Measurements from ENCODE around the gene ZBED4.
A peak's percentile ranks its signal among the peaks of the same experiment; 100 is the strongest.
"Not testable (repeated sequence)": the region's sequence is repeated elsewhere in the genome, so short reads cannot be mapped to it uniquely, and the experiment has no call there.

The ZBED4 gene

DNA sequence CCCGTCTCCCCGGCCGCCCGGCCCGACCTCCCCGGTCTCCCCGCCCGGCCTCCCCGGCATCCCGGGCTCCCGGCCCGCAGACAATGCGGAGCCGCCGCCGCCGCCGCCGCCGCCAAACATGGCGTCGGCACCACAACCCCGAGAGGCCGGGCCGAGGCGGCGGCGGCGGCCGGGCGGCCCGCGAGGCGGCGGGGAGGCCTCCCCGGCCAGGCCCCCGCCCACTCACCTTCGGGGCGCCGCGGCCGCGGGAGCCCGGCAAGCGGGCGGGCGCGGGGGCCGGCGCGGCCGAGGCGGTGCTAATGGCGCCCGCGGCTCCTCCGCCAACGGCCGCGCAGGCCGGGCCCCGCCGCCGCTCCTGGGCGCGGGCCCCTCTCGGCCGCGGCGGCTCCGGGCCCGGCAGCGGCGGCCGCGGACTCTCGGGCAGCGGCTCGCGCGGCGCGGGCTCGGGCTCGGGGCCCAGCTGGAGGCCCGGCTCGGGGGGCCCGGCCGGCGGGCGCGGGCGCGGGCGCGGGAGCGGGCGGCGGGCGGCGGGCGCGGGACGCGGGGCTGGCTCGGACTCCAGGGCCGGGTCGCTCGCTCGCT, 26.3 kb upstream of the ZBED4 start:
- no peak for DNase-seq (ENCODE audit: low read depth in 2 of 2)

DNA sequence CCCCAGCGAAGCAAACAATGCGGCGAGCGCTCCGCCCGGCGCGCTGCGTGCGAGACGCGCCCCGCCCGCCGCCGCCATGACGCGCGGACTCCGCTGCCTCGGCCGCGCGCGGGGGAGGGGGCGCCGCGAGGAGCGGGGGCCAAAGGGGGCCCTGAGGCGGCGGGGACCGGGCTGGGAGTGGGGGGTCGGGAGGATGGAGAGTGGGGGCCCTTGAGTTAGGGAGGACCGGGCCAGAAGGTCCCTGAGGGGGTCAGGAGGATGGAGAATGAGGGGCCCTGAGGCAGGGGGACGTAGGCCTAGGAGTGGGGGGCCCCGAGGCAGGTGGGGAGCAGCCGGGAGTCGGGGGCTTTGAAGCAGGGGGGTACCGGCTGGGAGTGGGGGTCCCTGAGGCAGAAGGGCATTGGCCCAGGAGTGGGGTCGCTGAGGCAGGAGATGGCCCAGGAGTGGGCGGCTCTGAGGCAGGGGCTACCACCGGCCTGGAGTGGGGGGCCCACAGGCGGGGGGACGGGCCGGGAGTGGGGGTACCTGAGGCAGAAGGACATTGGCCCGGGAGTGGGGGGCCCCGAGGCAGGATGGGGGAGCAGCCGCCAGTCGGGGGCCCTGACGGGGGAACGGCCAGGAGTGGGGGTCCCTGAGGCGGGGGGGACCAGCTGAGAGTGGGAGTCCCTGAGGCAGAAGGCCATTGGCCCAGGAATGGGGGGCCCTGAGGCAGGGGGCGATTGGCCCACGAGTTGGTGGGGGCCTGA, 25.6 kb upstream of the ZBED4 start, which contains the start of gene BRD1:
Gene BRD1, minus strand, starts transcription at position 21 of the 746 bp plus-strand sequence. CDS start 3,556 bp downstream, outside the sequence.
- DNase-seq (ENCODE audit: low read depth in 2 of 2): peak; percentile 35 to 36

DNA sequence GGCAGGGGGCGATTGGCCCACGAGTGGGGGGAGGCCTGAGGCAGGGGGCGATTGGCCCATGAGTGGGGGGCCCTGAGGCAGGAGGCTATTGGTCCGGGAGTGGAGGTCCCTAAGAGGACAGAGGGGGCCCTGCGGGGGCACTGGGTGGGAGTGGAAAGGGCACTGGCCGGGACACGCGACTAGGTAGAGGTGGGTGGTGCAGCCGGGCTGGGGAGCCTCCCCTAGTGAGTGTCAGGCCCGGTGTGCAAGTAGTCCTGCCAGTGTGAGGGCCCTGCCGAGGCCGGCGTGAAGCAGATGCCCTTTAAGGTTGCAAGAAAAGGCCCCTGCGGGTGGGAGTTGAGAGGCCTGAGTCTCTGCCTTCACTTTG, 25.1 kb upstream of the ZBED4 start:
- no peak for DNase-seq (ENCODE audit: low read depth in 2 of 2)

DNA sequence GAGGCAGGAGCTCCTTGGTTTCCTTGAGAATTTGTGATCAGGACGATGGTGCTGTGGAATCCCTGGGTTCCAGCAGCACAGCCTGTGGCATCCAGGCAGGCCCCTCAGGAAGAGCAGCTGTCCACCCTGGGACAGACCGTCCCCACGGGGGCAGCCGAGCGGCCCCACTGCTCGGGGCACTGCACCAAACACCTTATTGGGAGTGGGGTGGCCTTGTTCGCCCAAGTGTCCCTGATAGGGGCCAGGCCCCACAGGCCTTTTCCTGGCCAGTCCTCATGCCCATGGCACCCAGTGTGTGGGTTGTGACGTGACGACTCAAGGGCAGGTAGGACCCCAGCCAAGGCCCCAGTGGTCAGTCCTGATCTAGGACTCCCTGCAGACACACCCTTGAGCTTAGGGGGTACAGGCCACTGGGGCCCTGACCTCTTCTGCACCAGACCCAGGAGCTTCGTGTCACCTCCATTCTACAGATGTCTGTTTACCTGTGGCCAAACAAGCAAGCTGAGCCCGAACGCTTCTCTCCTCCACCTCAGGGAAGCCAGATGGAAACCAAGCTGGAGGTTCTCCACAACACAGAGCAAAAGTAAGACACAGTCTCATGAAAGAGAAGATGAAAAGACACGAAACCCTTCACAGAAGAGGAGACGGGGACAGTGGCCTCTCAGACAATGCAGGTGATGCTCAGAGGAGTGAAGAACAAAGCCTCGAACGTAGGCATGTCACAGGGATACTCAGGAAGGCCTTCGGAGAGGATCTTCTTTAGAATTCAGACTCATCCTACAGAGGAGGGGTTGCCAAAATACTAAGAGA, 24.4 kb upstream of the ZBED4 start:
- no peak for DNase-seq (ENCODE audit: low read depth in 2 of 2)

DNA sequence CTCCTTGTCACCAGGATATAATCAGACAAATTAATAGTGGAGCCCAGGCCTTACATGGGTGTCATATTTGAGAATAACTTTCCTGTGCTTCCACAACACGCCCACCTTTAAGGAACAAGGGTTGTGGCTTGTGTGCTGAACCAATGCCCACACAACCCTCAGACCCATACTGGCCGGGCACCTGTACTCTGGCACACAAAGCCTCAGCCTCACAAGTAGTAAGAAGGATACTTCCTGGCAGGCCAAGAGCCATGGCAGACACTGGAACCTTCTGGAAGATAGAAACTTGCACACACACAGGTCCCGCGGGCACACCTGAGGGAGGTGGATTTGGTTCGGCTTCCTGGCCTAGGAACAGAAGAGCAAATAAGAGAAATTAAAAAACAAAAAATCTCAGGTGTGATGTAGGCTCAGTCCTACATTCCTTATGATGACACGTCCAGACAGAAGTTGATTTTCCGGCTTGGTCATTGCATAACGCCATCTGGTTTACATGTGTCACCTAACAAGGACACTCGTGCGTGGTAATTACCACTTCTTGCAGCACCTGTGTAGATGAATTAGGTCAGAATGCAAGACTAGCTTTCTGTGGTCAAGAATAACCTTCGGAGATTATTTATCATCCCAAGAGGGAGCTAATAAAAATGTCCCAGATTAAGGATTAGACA, 20.2 kb upstream of the ZBED4 start:
- DNase-seq (ENCODE audit: low read depth in 2 of 2): no peak

DNA sequence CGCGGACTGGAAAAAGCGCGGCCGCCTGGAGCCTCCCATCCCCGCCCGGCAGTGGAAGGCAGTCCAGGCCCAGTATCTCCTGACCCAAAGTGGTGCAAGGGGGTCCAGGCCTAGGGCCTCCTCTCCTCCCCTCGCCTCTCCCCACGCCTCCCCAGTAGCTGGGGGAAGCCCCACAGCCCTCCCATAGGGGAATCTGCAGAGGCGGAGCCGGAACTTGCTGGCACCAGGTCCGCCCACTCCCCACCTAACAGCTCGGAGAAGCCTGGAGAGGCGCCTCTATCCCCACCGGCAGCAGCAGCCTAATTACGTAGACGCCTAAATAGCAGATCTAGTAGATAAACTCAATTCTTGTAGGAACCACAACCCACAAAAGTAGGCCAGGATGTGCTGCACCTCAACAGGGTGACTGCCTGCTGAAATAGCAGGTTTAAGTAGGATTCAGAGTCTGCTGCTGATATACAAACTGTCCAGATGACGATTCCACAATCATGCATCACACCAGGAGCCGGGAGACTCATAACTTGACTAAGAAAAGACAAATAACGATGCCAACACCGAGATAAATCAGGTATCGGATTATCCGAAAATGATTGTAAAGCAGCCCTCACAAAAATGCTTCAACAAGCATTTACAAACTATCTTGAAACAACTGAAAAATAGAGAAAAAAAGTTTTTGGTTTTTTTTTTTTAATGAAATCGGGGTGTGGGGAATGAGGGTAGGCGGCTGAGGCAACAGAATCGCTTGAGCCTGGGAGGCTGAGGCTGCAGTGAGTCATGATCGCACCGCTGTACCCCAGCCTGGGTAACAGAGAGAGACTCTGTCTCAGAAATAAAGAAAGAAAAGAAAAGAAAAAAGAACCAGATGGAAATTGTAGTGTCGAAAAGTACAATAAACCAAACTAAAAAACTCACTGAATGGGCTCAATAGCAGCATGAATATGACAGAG, 14.6 kb upstream of the ZBED4 start:
- DNase-seq (ENCODE audit: low read depth in 2 of 2): no peak

DNA sequence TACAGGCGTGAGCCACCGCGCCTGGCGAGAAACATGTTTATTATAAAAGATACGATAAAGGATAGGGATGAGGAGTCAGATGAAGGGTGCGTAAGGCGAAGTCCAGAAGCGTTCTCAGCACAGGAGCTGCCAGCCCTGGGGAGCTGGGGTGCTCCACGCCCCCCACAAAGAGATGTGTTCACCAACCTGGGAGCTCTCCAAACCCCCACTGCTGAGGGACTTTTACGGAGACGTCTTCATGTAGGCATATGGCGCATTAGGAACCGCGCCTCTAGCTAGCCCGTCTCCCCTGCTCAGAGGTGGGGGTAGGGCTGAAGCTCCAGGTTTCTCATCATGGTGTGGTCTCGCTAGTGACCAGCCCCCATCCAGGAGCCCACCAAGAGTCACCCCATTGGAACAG, 8.4 kb upstream of the ZBED4 start:
- no peak for DNase-seq (ENCODE audit: low read depth in 2 of 2)

DNA sequence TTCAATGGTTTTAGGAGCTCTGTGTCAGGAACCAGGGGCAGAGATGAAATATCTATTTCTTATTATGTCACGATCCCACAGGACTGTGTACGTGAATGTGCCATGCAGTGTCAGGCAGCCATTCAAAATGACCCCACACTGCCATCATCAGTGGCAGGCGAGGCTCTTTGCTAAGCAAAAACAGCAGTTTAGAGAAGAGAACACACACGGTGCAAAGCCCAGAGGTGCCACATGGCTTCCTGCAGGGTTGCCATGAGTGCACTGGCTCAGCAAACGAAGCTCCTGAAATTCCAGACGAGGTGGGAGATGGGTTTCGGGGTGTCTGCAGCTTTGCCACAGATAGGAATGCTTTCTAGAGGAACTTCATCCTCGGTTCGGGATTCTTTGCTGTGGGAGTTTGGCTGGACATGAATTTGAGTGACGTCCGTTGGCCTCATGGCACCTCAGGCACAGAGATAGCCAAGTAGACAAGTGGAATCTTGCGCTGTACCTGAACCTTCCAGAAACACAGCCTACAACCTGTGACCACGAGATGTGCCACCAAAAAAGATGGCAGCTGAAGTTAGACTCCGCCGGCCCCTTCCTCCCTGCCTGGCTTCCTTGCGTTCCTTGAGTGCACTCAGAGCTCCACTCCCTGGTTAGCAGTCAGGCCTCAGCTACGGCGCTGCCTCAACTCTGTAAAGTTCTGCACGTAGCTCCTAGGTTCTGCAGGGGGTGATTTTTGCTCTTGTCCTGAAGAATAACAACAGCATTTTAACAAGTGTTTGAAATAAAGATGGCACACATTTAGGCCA, 7.8 kb upstream of the ZBED4 start:
- no peak for DNase-seq (ENCODE audit: low read depth in 2 of 2)

DNA sequence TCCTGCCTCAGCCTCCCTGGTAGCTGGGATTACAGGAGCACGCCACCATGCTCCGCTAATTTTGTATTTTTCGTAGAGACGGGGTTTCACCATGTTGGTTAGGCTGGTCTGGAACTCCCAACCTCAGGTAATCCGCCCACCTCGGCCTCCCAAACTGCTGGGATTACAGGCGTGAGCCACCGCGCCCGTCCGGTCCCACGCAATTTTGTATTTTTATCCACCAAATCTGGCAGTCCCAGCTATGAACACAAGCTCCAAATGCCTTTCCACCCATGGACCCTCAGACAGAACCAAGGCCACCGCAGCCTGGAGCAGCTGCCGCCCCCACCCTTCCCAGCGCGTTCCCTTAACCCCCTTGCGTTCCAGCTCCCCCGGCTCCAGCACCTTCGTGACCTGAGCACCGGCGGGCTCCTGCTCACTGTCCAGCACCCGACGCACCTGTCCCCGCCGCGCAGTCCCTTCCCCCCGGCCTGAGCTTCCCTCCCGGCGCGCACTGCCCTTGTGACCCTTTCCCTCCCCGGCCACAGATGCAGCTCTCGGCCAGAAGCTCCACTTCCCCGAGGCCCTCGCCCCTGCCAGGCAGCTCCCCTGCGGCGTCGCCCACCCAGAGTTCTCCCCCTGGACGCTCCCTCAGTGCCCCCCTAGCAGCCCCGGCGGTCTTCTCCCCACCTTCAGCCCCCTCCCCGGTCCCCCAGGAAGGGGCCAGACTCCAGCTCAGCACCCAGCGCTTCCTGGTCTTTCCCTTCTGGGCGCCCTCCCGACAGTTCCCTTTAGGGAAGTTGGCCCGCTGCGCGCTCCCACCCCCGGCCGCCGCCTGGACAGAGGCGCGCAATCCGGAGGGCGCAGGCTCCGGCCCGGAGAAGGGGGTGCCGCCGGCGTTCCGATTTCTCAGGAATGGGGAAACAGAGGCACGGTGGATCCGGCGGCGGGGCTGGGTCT, 5.6 kb upstream of the ZBED4 start:
- DNase-seq (ENCODE audit: low read depth in 2 of 2): no peak

DNA sequence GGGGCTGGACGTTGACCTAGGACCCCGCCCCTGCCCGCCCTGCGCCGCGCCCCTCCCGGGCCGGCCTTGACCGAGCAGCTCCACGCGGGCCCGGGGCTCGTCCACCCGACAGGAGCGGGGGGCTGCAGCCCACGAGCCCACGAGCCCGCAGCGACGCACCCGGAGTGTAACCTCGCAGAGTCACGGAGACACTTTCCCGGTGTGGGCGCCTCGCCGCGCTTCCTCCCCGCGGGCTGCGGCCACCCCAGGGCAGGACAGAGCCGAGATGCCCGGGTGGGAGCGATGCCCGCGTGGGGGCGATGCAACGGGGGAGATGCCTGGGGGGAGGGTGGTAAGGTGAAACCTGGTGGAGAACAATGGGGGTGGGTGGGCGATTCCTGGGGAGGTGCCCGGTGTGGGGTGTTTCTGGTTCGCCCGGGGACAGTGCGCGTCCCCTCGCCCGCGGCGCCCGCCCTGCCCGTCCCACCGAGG, 4.9 kb upstream of the ZBED4 start:
- DNase-seq (ENCODE audit: low read depth in 2 of 2): no peak

DNA sequence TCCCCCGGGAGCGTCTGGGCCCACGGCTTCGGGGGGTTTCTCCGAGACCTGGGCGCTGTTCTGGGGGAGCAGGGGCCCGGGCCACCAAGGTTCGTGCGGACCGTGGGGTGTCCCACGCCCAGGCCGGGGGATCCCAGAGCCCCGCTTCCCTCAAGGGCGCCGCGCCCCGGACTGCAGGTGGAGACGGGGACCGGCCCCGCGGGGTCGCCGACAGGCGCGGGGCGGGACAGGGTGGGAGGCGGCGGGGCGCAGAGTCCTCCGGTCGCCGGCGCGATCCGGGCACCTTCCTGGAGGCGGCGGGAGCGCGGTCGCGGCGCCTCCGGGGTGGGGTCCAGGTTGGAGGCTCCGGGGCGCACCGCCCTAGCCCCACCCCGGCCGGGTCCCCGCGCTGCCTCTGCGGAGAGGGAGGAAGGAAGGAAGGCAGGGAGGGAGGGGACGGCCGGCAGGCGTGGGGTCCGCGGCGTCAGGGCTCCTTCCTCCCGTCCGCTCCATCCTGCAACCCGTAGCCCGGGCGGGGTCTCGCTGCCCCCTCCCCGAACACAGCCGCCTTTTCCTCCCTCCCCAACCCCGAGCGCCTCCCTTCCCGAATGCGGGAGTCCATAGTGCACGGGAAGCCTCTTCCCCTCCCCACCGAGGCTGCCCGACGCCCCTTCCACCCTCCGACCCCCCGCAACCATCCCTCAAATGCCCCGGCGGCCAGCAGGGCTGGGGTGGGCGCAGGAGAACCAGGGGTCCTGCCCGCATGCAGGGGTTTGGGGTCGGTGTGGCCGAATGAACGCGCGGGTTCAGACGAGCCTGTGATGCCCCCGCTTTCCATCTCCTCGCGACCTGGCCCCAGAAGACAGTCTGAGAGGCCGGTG, 4.3 kb upstream of the ZBED4 start:
- DNase-seq (ENCODE audit: low read depth in 2 of 2): no peak

DNA sequence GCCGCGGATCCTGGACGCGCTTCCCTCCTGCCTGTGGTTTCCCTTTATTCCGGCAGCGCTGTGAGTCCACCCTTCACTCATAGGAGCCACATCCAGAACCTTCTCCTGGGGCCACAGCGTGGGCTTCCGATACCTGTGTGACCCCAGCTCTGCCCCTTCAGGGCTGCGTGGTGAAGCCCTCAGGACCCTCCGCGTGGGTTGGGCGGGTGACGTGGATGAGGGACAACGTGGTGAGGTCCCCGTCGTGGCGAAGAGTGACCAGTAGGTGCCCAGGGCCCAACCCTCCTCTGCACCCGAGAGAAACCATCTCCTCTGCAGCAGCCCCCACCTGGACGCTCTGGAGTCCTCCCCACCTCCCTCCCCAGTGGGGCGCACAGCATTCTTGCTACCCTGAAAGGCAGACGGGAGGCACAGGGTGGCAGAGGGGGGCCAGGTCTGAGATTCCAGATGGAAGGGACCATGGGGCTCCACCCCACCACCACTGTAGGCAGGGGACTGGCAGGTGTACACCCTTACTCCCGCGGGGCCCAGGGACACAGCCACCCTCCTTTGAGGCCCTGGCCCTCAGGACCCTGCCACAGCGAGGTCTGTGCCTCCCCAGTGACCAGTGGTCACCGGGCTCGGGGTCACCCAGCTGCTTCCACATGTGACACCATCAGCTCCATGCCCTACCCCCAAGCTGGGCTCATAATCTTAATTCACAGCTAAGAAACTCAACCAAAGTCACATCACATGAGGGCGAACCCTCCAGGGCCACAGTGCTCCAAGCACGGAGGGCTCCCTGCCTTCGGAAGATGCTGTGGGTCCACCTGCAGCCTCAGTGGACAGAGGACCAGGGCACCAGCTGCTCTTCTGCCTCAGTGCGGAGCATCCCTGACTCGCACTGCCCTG, 3.4 kb upstream of the ZBED4 start:
- DNase-seq (ENCODE audit: low read depth in 2 of 2): no peak

DNA sequence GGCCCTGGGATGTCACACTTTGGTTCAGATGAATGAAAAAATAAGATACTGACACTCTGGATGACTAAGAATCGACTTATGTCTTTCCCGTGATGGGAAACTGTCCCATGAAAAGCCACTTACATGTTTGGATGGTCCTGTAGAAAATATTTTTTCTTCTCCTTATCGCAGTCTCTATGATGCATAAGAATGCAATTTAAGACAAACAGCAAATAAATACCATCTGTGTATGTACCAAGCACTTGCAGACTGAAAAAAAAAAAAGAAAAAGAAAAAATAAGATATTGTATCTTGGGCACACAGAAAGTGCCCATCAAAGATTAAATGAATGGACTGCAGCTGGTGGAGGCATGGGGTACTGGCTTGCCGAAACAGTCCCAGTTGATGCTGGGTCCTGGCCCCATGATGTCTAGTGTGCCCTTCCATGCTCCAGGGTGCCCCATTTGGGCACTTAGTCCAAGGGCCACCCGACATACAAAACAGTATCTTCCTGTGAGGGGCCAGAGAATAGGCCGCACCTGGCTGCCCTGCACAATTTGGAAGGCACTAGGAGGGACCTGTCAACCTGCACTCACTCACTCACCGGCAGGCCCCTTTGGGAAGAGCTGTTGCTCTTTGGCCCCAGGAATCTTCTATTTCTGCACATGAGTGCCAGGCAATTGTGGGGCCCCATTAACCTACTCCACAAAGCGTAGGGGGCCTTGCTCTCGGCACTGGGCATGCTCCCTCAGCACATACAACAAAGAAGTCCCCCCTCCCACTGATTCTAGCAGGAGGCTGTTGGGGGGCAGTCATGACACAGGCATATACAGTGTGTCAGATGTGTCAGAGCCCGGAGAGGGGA, 2.5 kb upstream of the ZBED4 start:
- DNase-seq (ENCODE audit: low read depth in 2 of 2): no peak

DNA sequence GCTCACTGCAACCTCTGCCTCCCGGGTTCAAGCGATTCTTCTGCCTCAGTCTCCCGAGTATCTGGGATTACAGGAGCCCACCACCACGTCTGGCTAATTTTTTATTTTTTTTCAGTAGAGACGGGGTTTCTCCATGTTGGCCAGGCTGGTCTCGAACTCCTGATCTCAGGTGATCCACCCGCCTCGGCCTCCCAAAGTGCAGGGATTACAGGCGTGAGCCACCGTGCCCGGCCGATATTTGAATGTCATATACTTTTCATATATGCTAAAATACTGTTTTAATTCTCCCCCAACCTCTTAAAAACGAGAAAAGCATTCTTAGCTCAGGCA, 1.1 kb upstream of the ZBED4 start:
- not testable (repeated sequence) for DNase-seq (ENCODE audit: low read depth in 2 of 2)

DNA sequence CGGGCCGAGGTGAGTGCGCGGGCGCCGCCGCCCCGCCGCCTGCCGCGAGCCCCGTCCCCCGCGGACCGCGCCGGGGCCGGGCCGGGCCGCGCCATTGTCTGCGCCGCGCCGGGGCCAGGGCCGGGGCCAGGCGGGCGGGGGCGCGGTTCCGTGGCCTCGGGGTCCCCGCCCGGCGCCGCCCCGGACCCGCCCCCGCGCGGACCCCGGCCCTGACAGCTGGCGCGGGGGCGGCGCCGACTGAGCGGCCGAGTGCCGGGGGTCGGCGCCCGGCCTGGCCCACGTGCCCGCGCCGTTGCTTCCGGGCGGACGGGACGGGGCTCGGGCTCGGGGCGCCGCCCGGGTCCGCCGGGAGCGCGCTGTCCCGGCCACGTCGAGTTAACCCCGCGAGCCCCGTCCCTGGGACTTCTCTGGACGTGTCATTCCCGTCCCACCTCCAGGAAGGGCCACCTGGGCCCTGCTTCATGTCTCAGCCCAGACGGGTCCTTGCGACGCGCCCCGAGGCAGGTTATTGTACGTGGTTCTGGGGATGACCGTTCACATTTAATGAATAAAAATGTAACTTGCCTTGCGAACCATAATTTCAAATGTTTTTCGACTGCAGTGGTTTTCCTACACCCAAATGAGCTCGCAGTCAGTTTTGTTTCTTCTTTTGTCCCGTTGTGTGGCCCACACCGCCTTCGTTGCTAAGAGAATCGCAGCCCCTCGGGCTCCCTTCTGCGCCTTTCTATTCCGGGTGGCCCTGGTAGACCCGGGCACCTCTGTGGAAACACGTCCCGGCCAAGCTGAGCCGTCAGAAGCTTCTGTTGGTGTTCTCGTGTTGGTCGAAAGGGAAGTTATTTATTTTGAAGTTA, 562 bp downstream of the ZBED4 start:
- no peak for DNase-seq (ENCODE audit: low read depth in 2 of 2)
